Measurements from ENCODE around the gene MAN1C1.

The MAN1C1 gene

DNA sequence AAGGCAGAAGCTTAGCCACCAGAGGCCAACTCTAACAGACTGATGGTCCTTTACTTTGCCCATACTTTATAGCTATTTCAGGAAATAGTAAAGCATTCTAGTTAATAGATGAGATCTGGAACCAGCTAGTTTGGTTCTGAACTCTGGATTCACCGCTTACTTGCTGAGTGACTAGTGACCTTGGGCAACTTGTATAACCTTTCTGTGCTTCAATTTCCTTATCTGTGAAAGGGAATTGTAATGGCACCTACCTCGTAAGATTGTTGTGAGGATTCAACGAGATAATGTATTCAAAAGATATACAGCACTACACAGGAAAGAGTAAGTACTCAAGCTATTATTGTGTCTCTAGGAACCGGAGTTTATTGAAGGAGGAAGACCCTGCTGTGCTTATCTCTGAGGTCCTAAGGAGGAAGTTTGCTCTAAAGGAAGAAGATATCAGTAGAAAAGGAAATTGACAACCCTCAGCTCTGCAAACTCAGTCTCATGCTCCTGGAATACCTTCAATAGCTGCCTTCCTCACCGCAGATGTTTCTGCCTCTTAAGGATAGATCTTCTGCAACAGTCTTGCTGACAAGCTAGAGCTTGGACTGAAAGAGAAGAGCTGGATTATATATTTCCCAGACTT is 215.1 kb downstream of the MAN1C1 start:
- H3K36me3 ChIP-seq (ENCODE audit: control insufficient read depth, insufficient read depth, low read length) = peaks cover 26% of the 10 kb centered on the region
- TF ChIP-seq, protein P1, sequence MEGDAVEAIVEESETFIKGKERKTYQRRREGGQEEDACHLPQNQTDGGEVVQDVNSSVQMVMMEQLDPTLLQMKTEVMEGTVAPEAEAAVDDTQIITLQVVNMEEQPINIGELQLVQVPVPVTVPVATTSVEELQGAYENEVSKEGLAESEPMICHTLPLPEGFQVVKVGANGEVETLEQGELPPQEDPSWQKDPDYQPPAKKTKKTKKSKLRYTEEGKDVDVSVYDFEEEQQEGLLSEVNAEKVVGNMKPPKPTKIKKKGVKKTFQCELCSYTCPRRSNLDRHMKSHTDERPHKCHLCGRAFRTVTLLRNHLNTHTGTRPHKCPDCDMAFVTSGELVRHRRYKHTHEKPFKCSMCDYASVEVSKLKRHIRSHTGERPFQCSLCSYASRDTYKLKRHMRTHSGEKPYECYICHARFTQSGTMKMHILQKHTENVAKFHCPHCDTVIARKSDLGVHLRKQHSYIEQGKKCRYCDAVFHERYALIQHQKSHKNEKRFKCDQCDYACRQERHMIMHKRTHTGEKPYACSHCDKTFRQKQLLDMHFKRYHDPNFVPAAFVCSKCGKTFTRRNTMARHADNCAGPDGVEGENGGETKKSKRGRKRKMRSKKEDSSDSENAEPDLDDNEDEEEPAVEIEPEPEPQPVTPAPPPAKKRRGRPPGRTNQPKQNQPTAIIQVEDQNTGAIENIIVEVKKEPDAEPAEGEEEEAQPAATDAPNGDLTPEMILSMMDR (IDR thresholded peaks at IDR 0.05; ENCODE audit: insufficient read depth, low read length, poor library complexity, severe bottlenecking) = no peak
- DNase-seq (ENCODE audit: extremely low read depth, insufficient read length) = no peak
- H3K4me3 ChIP-seq (replicated peaks; ENCODE audit: low read depth, low read length) = no peak overlapping the region
- no peaks in the 10 kb centered on the region for H3K27me3 ChIP-seq (replicated peaks; ENCODE audit: control insufficient read depth, insufficient read depth, low read length)

DNA sequence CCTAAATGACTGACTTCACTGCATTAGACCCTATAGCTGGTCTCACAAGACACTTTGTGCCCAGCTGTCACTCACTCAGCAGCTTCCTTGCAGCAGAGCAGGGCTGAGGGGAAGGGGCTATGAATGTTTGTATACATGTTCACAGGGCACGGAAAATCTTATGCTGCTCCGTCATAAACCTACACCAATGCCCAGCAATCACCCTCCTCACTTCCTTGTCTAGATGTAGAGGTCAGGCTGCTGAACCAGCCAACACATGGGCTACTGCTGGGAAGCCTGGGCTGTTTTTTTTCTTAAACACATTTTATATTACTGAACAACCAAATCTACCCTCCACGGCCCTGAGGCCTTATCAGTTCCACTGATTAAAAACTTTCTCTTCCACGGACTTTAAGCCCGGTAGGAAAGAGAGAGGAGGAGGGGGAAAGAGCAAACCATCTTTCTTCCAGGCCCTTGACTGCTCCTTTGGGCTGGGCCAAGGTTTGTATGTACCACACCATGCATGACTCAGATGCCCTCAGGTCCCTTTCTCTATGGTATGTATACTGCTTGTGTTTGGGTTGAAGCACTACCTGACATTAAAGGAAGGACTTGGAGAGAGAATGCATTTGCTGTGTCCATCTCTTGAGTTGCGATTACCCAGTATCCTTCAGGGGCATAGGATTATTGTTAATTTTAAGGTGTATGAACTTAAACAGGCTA is 215.9 kb downstream of the MAN1C1 start:
- Histone ChIP-seq H3K4me3 (replicated peaks; ENCODE audit: low read depth, low read length) (no peak overlapping the region), H3K36me3 (ENCODE audit: control insufficient read depth, insufficient read depth, low read length) (peaks cover 26% of the 10 kb centered on the region), H3K27me3 (replicated peaks; ENCODE audit: control insufficient read depth, insufficient read depth, low read length) (no peaks in the 10 kb centered on the region)
- DNase-seq (ENCODE audit: extremely low read depth, insufficient read length) = no peak
- TF ChIP-seq, protein P1 (IDR thresholded peaks at IDR 0.05; ENCODE audit: insufficient read depth, low read length, poor library complexity, severe bottlenecking) = no peak

DNA sequence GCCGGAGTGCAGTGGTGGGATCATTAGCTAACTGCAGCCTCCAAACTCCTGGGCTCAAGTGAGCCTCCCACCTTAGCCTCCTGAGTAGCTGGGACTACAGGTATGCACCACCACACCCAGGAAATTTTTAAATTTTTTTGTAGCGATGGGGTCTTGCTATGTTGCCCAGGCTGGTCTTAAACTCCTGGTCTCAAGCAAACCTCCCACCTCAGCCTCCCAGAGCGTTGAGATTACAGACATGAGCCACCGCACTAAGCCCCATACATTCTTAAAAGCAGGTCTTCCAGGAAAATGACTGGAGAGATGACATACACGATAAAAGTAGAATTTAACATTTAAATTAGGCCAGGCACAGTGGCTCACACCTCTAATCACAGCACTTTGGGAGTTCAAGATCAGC is 216.6 kb downstream of the MAN1C1 start:
- Histone ChIP-seq H3K27me3 (replicated peaks; ENCODE audit: control insufficient read depth, insufficient read depth, low read length) (no peaks in the 10 kb centered on the region), H3K36me3 (ENCODE audit: control insufficient read depth, insufficient read depth, low read length) (peaks cover 26% of the 10 kb centered on the region), H3K4me3 (replicated peaks; ENCODE audit: low read depth, low read length) (no peak overlapping the region)
- TF ChIP-seq, protein P1 (IDR thresholded peaks at IDR 0.05; ENCODE audit: insufficient read depth, low read length, poor library complexity, severe bottlenecking) = no peak
- no peak for DNase-seq (ENCODE audit: extremely low read depth, insufficient read length)

Measured in GM06990 (cell line).